Measurements from ENCODE around the gene APLP2. TPM values are rescaled to one million over a fixed set of nuclear protein-coding genes. Genes with fewer than 3 reads are reported as not detected.

Gene APLP2
- polyA plus RNA-seq, 3 donors = 486 to 622 (median 591) TPM

DNA sequence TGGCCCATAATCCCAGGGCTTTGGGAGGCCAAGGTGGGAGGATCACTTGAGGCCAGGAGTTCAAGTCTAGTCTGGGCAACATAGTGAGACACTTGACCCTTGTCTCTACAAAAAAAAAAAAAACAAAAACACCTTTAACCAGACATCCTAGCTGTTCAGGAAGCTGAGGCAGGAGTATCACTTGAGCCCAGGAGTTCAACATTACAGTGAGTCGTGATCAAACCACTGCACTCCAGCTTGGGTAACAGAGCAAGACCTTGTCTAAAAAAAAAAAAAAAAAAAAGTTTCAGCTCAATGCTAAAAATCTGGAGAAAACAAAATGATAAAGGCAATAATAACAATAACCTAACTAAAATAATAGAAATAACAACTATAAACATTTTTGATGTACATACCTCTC lies 22.6 kb upstream of the APLP2 start:
- no peak for DNase-seq
- Histone ChIP-seq H3K27me3 (ENCODE audit: control insufficient read depth in 2 of 2, insufficient read depth in 2 of 2, low read length in 2 of 2) (no peaks in the 10 kb centered on the region), H3K9me3 (replicated peaks in 1 of 2; ENCODE audit: control insufficient read depth in 1 of 2, insufficient read depth in 1 of 2, low read length in 2 of 2) (no peaks in the 10 kb centered on the region), H3K9ac (ENCODE audit: insufficient read depth, low read length, poor library complexity, severe bottlenecking) (no peak overlapping the region), H4K20me1 (ENCODE audit: insufficient read depth, low read length) (no peaks in the 10 kb centered on the region), H3K27ac (ENCODE audit: low read depth in 1 of 2, low read length in 2 of 2) (no peak overlapping the region), H3K4me3 (replicated peaks in 1 of 3; ENCODE audit: low read depth in 2 of 3, low read length in 3 of 3) (no peak overlapping the region), H3K79me2 (ENCODE audit: insufficient read depth, low read length) (peaks cover 5% of the 10 kb centered on the region), H3K4me2 (replicated peaks; ENCODE audit: extremely low read depth, low read length, poor library complexity, severe bottlenecking) (no peak overlapping the region), H2AFZ (ENCODE audit: insufficient read depth, low read depth, low read length, poor library complexity, severe bottlenecking) (no peak overlapping the region), H3K4me1 (ENCODE audit: control insufficient read depth in 1 of 2, insufficient read depth in 2 of 2, low read length in 2 of 2) (peaks cover 80 to 93% of the 10 kb centered on the region in 2 donors), H3K36me3 (replicated peaks in 1 of 2; ENCODE audit: control insufficient read depth in 1 of 2, insufficient read depth in 2 of 2, low read length in 2 of 2) (no peaks in the 10 kb centered on the region)
- TF ChIP-seq CTCF (IDR thresholded peaks at IDR 0.05) = no peak
- H3K4me3 Mint-ChIP-seq = no peak overlapping the region
- intact Hi-C loops (cut with micrococcal nuclease) = no loop called here
- H3K27ac Mint-ChIP-seq = peak overlapping the region in 2 of 7 donors; percentile 32 to 93
- no peaks in the 10 kb centered on the region for H3K36me3 Mint-ChIP-seq
- no peaks in the 10 kb centered on the region for H3K9me3 Mint-ChIP-seq
- WGBS (ENCODE audit: insufficient coverage) = no CpG with 5 or more reads among the region's 1 CpG
- H3K4me1 Mint-ChIP-seq = peaks cover 71% of the 10 kb centered on the region
- no peaks in the 10 kb centered on the region for H3K27me3 Mint-ChIP-seq (ENCODE audit: low read depth in 3 of 3)

- peak overlapping the region; percentile 59 for H3K9ac ChIP-seq (ENCODE audit: insufficient read depth, low read length, poor library complexity, severe bottlenecking)
- H4K20me1 ChIP-seq (ENCODE audit: insufficient read depth, low read length) = no peaks in the 10 kb centered on the region
- H3K4me3 ChIP-seq (replicated peaks in 1 of 3; ENCODE audit: low read depth in 2 of 3, low read length in 3 of 3) = peak overlapping the region in 1 of 3 experiments; percentile 50
- Mint-ChIP-seq H3K27me3 (ENCODE audit: low read depth in 3 of 3) (no peaks in the 10 kb centered on the region), H3K27ac (peak overlapping the region; percentile 93 to 99 (median 97)), H3K36me3 (no peaks in the 10 kb centered on the region), H3K4me3 (peak overlapping the region in 1 of 2 donors; percentile 26), H3K4me1 (peaks cover 53% of the 10 kb centered on the region), H3K9me3 (peaks cover 0 to 6% (median 3%) of the 10 kb centered on the region in 7 donors)
- peak overlapping the region; percentile 45 for H3K4me2 ChIP-seq (replicated peaks; ENCODE audit: extremely low read depth, low read length, poor library complexity, severe bottlenecking)
- H3K27me3 ChIP-seq (ENCODE audit: control insufficient read depth in 2 of 2, insufficient read depth in 2 of 2, low read length in 2 of 2) = no peaks in the 10 kb centered on the region
- H3K9me3 ChIP-seq (replicated peaks in 1 of 2; ENCODE audit: control insufficient read depth in 1 of 2, insufficient read depth in 1 of 2, low read length in 2 of 2) = peaks cover 0 to 3% of the 10 kb centered on the region in 2 donors
- H3K79me2 ChIP-seq (ENCODE audit: insufficient read depth, low read length) = no peaks in the 10 kb centered on the region
- peak overlapping the region; percentile 84 to 95 for H3K27ac ChIP-seq (ENCODE audit: low read depth in 1 of 2, low read length in 2 of 2)
- TF ChIP-seq CTCF (IDR thresholded peaks at IDR 0.05) = no peak
- intact Hi-C loops (cut with micrococcal nuclease) = no loop called here
- H3K4me1 ChIP-seq (ENCODE audit: control insufficient read depth in 1 of 2, insufficient read depth in 2 of 2, low read length in 2 of 2) = peaks cover 61 to 73% of the 10 kb centered on the region in 2 donors
- no CpG with 5 or more reads among the region's 1 CpG for WGBS (ENCODE audit: insufficient coverage)
- no peak overlapping the region for H2AFZ ChIP-seq (ENCODE audit: insufficient read depth, low read depth, low read length, poor library complexity, severe bottlenecking)
- DNase-seq = peak; percentile 64 to 79 (median 76)
- H3K36me3 ChIP-seq (replicated peaks in 1 of 2; ENCODE audit: control insufficient read depth in 1 of 2, insufficient read depth in 2 of 2, low read length in 2 of 2) = no peaks in the 10 kb centered on the region
Observed at GRCh38 chr11:130049328-130049771, 20.3 kb upstream of the APLP2 start.
